ENCODE measurements around the gene HAUS1.

GRCh38 chr18:46130061-46130460 lies 25.9 kb downstream of the HAUS1 start:
- no peak for TF ChIP-seq CTCF (IDR thresholded peaks at IDR 0.05)
- no peak for TF ChIP-seq POLR2A (IDR thresholded peaks at IDR 0.05)

Data from right lobe of liver (tissue), 4 donors.